Nephron (organoid): Measurements from ENCODE around the gene SALL4.
"Not testable (repeated sequence)": the region's sequence is repeated elsewhere in the genome, so short reads cannot be mapped to it uniquely, and the experiment has no call there.

Experiments
- H3K27ac Mint-ChIP-seq, 3 experiments: 2 replicates each; pipeline ENCODE4 v1.8.0; 2020; ENCODE audit warnings: mixed read lengths in 3 of 3, mild to moderate bottlenecking in 2 of 3, moderate library complexity in 1 of 3
- H3K27me3 Mint-ChIP-seq: 2 replicates; pipeline ENCODE4 v1.8.0; 2021; ENCODE audit warnings: low read depth, mild to moderate bottlenecking, moderate library complexity, mixed read lengths
- H3K36me3 Mint-ChIP-seq: 2 replicates; pipeline ENCODE4 v1.8.0; 2020; ENCODE audit warnings: low read depth, mixed read lengths
- H3K4me1 Mint-ChIP-seq: 2 replicates; pipeline ENCODE4 v1.8.0; 2020; ENCODE audit warnings: mixed read lengths
- H3K4me3 Mint-ChIP-seq, 3 experiments: 2 replicates each; pipeline ENCODE4 v1.8.0; 2020; ENCODE audit warnings: mild to moderate bottlenecking in 3 of 3, mixed read lengths in 3 of 3, moderate library complexity in 2 of 3
- H3K9me3 Mint-ChIP-seq: 2 replicates; pipeline ENCODE4 v1.8.0; 2020; ENCODE audit warnings: mixed read lengths
- CTCF ChIP-seq, 3 experiments: fragments of 200-600 bp; sonication (generic); IDR thresholded peaks; one replicate each; pipeline ENCODE4 v1.5.0; 2021; ENCODE audit warnings: antibody characterized with exemption in 3 of 3; ENCODE audit not compliant: unreplicated experiment in 3 of 3

Gene SALL4

GRCh38 chr20:51750037-51750769 lies 52.1 kb downstream of the SALL4 start:
- H3K27me3 Mint-ChIP-seq = no peaks in the 10 kb centered on the region
- H3K4me1 Mint-ChIP-seq = peaks cover 24% of the 10 kb centered on the region

GRCh38 chr20:51749674-51750036 lies 52.7 kb downstream of the SALL4 start:
- Mint-ChIP-seq H3K27me3 (no peaks in the 10 kb centered on the region), H3K4me1 (peaks cover 24% of the 10 kb centered on the region), H3K27ac (peak overlapping the region in 1 of 3 experiments; percentile 70), H3K4me3 (no peak overlapping the region), H3K9me3 (no peaks in the 10 kb centered on the region), H3K36me3 (peaks cover 6% of the 10 kb centered on the region)
- TF ChIP-seq CTCF (IDR thresholded peaks at IDR 0.05; ENCODE audit: unreplicated experiment in 3 of 3) = no peak

More at GRCh38 chr20:51750037-51750769, 52.1 kb downstream of the SALL4 start:
- H3K36me3 Mint-ChIP-seq = peaks cover 6% of the 10 kb centered on the region
- peak overlapping the region; percentile 9 to 54 (median 19) for H3K27ac Mint-ChIP-seq
- no peak overlapping the region for H3K4me3 Mint-ChIP-seq
- TF ChIP-seq CTCF (IDR thresholded peaks at IDR 0.05; ENCODE audit: unreplicated experiment in 3 of 3) = no peak
- H3K9me3 Mint-ChIP-seq = no peaks in the 10 kb centered on the region

- Mint-ChIP-seq H3K9me3 (no peaks in the 10 kb centered on the region), H3K4me1 (peaks cover 26% of the 10 kb centered on the region), H3K4me3 (no peak overlapping the region), H3K27me3 (no peaks in the 10 kb centered on the region), H3K36me3 (peaks cover 3% of the 10 kb centered on the region), H3K27ac (no peak overlapping the region)
- no peak for TF ChIP-seq CTCF (IDR thresholded peaks at IDR 0.05; ENCODE audit: unreplicated experiment in 3 of 3)
These were observed 55.0 kb downstream of the SALL4 start for GRCh38 chr20:51747182-51747911.

- no peaks in the 10 kb centered on the region for H3K9me3 Mint-ChIP-seq
- no peaks in the 10 kb centered on the region for H3K27me3 Mint-ChIP-seq
- H3K36me3 Mint-ChIP-seq = no peaks in the 10 kb centered on the region
- H3K4me1 Mint-ChIP-seq = peaks cover 25% of the 10 kb centered on the region
- H3K27ac Mint-ChIP-seq = no peak overlapping the region
- no peak overlapping the region for H3K4me3 Mint-ChIP-seq
- no peak for TF ChIP-seq CTCF (IDR thresholded peaks at IDR 0.05; ENCODE audit: unreplicated experiment in 3 of 3)
These were observed 56.5 kb downstream of the SALL4 start for GRCh38 chr20:51745804-51746203.

GRCh38 chr20:51740838-51741237 lies 61.5 kb downstream of the SALL4 start:
- peaks cover 21% of the 10 kb centered on the region for H3K4me1 Mint-ChIP-seq
- no peaks in the 10 kb centered on the region for H3K36me3 Mint-ChIP-seq
- no peaks in the 10 kb centered on the region for H3K27me3 Mint-ChIP-seq
- no peak for TF ChIP-seq CTCF (IDR thresholded peaks at IDR 0.05; ENCODE audit: unreplicated experiment in 3 of 3)
- no peaks in the 10 kb centered on the region for H3K9me3 Mint-ChIP-seq
- no peak overlapping the region for H3K27ac Mint-ChIP-seq
- no peak overlapping the region for H3K4me3 Mint-ChIP-seq

- peaks cover 26% of the 10 kb centered on the region for H3K4me1 Mint-ChIP-seq
- not testable (repeated sequence) for H3K36me3 Mint-ChIP-seq, H3K27ac Mint-ChIP-seq, H3K27me3 Mint-ChIP-seq, H3K9me3 Mint-ChIP-seq, H3K4me3 Mint-ChIP-seq
These were observed 62.0 kb downstream of the SALL4 start for GRCh38 chr20:51740308-51740707.
